HL-60 (cell line): ENCODE measurements around the gene ATP6V1F.

Experiments used
- DNase-seq, 2 experiments: peaks; one replicate each; pipeline ENCODE4 v3.0.0-alpha.2; 2010 to 2020; ENCODE audit warnings: low read depth in 1 of 2, low spot score in 1 of 2
- H3K27ac ChIP-seq: fragments of 250-450 bp; sonication (Bioruptor Pico); replicated peaks from 2 replicates; pipeline ENCODE4 v1.5.1; 2020; ENCODE audit warnings: mild to moderate bottlenecking, moderate library complexity
- H3K27me3 ChIP-seq: fragments of 250-450 bp; sonication (Bioruptor Pico); 2 replicates; pipeline ENCODE4 v1.5.1; 2021; ENCODE audit warnings: mild to moderate bottlenecking, moderate library complexity; ENCODE audit not compliant: insufficient read depth, poor library complexity, severe bottlenecking
- H3K4me3 ChIP-seq: replicated peaks from 2 replicates; pipeline ENCODE4 v1.5.1; 2011; ENCODE audit warnings: mild to moderate bottlenecking, control low read depth, low read length; ENCODE audit not compliant: insufficient read depth
- GABPA ChIP-seq: IDR thresholded peaks from 2 replicates; pipeline ENCODE4 v1.6.1; 2012; ENCODE audit warnings: low read depth
- POLR2AphosphoS5 ChIP-seq: IDR thresholded peaks from 2 replicates; pipeline ENCODE4 v1.6.1; 2012; ENCODE audit warnings: low read depth
- SPI1 ChIP-seq: IDR thresholded peaks from 2 replicates; pipeline ENCODE4 v1.6.1; 2012; ENCODE audit warnings: low read depth, mild to moderate bottlenecking, borderline replicate concordance
- TF ChIP-seq, protein P1 (sequence below): IDR thresholded peaks from 2 replicates; pipeline ENCODE4 v1.6.1; 2012; ENCODE audit warnings: low read depth; ENCODE audit not compliant: insufficient replicate concordance
- TF ChIP-seq, protein P2 (sequence below): IDR thresholded peaks from one replicate; pipeline ENCODE4 v1.5.1; 2011; ENCODE audit warnings: low read length, control low read depth, inconsistent platforms; ENCODE audit not compliant: insufficient read depth

The ATP6V1F gene

DNA sequence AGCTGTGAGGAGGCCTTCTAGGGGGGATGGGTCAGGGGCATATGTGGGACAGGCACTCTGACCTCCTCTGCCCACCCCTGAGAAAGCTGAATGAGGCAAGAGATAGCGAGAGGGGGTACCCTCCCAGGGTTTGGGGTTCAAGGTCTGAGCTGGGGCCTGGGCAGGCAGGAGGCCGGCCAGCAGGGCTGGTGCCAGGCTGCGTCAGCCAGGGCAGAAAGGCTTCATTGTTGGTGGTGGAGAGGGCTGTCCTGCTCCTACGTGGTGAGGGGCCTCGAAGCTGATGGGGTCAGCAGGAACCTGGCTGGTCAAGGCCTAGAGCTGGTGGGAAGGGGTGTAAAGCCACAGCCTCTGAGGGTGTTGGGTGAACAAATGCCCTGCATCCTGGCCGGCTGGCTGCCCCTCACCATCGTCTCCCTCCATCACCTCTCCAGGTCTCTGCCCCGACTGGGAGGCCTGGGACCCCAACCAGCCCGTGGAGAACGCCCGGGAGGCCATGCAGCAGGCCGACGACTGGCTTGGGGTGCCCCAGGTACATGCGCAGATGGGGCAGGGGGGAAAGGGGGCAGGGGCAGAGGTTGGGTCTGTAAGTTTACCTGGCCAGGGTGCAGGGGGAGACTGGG lies 25.8 kb upstream of the ATP6V1F start:
- Histone ChIP-seq H3K27me3 (peaks cover 2% of the 10 kb centered on the region), H3K27ac (no peak overlapping the region), H3K4me3 (no peak overlapping the region)
- TF ChIP-seq, protein P1, sequence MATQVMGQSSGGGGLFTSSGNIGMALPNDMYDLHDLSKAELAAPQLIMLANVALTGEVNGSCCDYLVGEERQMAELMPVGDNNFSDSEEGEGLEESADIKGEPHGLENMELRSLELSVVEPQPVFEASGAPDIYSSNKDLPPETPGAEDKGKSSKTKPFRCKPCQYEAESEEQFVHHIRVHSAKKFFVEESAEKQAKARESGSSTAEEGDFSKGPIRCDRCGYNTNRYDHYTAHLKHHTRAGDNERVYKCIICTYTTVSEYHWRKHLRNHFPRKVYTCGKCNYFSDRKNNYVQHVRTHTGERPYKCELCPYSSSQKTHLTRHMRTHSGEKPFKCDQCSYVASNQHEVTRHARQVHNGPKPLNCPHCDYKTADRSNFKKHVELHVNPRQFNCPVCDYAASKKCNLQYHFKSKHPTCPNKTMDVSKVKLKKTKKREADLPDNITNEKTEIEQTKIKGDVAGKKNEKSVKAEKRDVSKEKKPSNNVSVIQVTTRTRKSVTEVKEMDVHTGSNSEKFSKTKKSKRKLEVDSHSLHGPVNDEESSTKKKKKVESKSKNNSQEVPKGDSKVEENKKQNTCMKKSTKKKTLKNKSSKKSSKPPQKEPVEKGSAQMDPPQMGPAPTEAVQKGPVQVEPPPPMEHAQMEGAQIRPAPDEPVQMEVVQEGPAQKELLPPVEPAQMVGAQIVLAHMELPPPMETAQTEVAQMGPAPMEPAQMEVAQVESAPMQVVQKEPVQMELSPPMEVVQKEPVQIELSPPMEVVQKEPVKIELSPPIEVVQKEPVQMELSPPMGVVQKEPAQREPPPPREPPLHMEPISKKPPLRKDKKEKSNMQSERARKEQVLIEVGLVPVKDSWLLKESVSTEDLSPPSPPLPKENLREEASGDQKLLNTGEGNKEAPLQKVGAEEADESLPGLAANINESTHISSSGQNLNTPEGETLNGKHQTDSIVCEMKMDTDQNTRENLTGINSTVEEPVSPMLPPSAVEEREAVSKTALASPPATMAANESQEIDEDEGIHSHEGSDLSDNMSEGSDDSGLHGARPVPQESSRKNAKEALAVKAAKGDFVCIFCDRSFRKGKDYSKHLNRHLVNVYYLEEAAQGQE, result no peak
- TF ChIP-seq GABPA, result no peak
- TF ChIP-seq, protein P2, sequence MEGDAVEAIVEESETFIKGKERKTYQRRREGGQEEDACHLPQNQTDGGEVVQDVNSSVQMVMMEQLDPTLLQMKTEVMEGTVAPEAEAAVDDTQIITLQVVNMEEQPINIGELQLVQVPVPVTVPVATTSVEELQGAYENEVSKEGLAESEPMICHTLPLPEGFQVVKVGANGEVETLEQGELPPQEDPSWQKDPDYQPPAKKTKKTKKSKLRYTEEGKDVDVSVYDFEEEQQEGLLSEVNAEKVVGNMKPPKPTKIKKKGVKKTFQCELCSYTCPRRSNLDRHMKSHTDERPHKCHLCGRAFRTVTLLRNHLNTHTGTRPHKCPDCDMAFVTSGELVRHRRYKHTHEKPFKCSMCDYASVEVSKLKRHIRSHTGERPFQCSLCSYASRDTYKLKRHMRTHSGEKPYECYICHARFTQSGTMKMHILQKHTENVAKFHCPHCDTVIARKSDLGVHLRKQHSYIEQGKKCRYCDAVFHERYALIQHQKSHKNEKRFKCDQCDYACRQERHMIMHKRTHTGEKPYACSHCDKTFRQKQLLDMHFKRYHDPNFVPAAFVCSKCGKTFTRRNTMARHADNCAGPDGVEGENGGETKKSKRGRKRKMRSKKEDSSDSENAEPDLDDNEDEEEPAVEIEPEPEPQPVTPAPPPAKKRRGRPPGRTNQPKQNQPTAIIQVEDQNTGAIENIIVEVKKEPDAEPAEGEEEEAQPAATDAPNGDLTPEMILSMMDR, result no peak
- no peak for TF ChIP-seq POLR2AphosphoS5
- no peak for TF ChIP-seq SPI1
- no peak for DNase-seq

DNA sequence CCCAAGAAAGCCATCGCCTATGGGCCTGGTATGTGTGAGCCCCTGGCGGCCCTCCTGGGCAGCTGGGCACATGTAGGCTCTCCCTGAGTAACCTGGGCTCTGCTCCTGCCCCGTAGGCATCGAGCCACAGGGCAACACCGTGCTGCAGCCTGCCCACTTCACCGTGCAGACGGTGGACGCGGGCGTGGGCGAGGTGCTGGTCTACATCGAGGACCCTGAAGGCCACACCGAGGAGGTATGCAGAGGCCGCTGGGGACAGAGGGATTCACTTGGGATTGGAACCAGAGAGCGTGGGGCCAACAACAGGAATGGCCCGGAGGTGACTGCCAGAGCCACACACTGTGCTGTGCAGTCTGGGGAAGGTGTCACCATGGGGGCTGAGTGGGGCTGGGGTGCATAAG lies 25.1 kb upstream of the ATP6V1F start:
- H3K27ac ChIP-seq, result no peak overlapping the region
- H3K27me3 ChIP-seq, result no peaks in the 10 kb centered on the region
- H3K4me3 ChIP-seq, result no peak overlapping the region
- TF ChIP-seq SPI1 (no peak), GABPA (no peak), POLR2AphosphoS5 (no peak)
- TF ChIP-seq, protein P1, result no peak
- TF ChIP-seq, protein P2, result no peak
- DNase-seq, result no peak

DNA sequence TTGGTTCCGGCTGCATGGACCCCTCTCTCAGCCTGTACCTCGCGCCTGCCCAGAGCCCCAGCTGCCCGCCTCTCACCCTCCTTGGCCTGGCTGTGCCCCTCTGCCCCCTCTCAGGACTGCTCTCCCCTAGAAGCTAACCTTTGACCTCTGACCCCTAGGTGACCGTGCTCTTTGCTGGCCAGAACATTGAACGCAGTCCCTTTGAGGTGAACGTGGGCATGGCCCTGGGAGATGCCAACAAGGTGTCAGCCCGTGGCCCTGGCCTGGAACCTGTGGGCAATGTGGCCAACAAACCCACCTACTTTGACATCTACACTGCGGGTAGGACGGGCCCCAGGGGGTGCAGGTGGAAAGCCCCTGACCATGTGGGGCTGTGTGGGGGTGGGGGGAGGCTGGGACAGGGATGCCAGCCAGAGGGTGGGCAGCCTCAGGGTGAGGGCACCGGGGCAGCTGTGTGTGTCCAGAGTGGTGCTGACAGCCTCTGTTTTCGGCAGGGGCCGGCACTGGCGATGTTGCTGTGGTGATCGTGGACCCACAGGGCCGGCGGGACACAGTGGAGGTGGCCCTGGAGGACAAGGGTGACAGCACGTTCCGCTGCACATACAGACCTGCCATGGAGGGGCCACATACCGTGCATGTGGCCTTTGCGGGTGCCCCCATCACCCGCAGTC lies 24.4 kb upstream of the ATP6V1F start:
- H3K4me3 ChIP-seq, result no peak overlapping the region
- no peaks in the 10 kb centered on the region for H3K27me3 ChIP-seq
- DNase-seq, result no peak
- TF ChIP-seq, protein P1, result no peak
- TF ChIP-seq, protein P2, result no peak
- no peak for TF ChIP-seq GABPA
- TF ChIP-seq SPI1, result no peak
- no peak for TF ChIP-seq POLR2AphosphoS5
- no peak overlapping the region for H3K27ac ChIP-seq
